Upper lobe of right lung (tissue), 1 donor: ENCODE results near the gene PTGES2. TPM values are rescaled to one million over a fixed set of nuclear protein-coding genes. Genes with fewer than 3 reads are reported as not detected.

Source experiments
- ATAC-seq: fragments of 200-7000 bp; cut with Tn5 transposase; one replicate; pipeline ENCODE4 v1.9.1; 2020; ENCODE audit warnings: mild to moderate bottlenecking, moderate library complexity
- DNase-seq: peaks from one replicate; pipeline ENCODE4 v3.0.0-alpha.2; 2020
- H3K27ac ChIP-seq: fragments of 200-600 bp; one replicate; pipeline ENCODE4 v1.8.0; 2022
- H3K27me3 ChIP-seq: fragments of 200-600 bp; one replicate; pipeline ENCODE4 v1.8.0; 2022; ENCODE audit warnings: mild to moderate bottlenecking
- H3K36me3 ChIP-seq: fragments of 200-600 bp; one replicate; pipeline ENCODE4 v1.8.0; 2022
- H3K4me1 ChIP-seq: fragments of 200-600 bp; one replicate; pipeline ENCODE4 v1.8.0; 2022
- H3K4me3 ChIP-seq: fragments of 200-600 bp; one replicate; pipeline ENCODE4 v1.8.0; 2022; ENCODE audit warnings: mild to moderate bottlenecking
- H3K9me3 ChIP-seq: fragments of 200-600 bp; one replicate; pipeline ENCODE4 v1.8.0; 2022
- CTCF ChIP-seq: fragments of 200-600 bp; IDR thresholded peaks from one replicate; pipeline ENCODE4 v1.8.0; 2022; ENCODE audit warnings: antibody characterized with exemption
- intact Hi-C: fragments of 100-400 bp; cut with DNase I; formaldehyde crosslinking; loops from one replicate; pipeline ENCODE4 v1.11.0; 2022
- total RNA-seq: library from RNA; stranded (reverse); fragmentation: NEBNext Ultra II Directional; extraction: Animal tissue kit (Norgen Biotek cat#: 25700); gene quantifications from one replicate; pipeline ENCODE4 v1.2.1, GENCODE V29; 2021
- donor health status: DM: no; HTN: yes; CAD: no; lungs with severe emphysema.

Gene PTGES2
- total RNA-seq, 1 donor from 2014 or later: 35.1 TPM

- no peaks in the 10 kb centered on the region for H3K27me3 ChIP-seq
- ATAC-seq (no peak), DNase-seq (no peak)
- H3K36me3 ChIP-seq: peaks cover 57% of the 10 kb centered on the region
- intact Hi-C loops: no loop called here
- no peak overlapping the region for H3K4me3 ChIP-seq
- no peak for TF ChIP-seq CTCF
- H3K27ac ChIP-seq: no peak overlapping the region
- peaks cover 6% of the 10 kb centered on the region for H3K4me1 ChIP-seq
- no peaks in the 10 kb centered on the region for H3K9me3 ChIP-seq
These were observed 19.1 kb downstream of the PTGES2 start for GRCh38 chr9:128108269-128109049.

GRCh38 chr9:128107468-128108268 lies 19.9 kb downstream of the PTGES2 start:
- ATAC-seq (no peak), DNase-seq (no peak)
- H3K4me1 ChIP-seq: peaks cover 11% of the 10 kb centered on the region
- no peaks in the 10 kb centered on the region for H3K27me3 ChIP-seq
- no peak for TF ChIP-seq CTCF
- H3K4me3 ChIP-seq: no peak overlapping the region
- H3K9me3 ChIP-seq: no peaks in the 10 kb centered on the region
- intact Hi-C loops: no loop called here
- peaks cover 65% of the 10 kb centered on the region for H3K36me3 ChIP-seq
- H3K27ac ChIP-seq: no peak overlapping the region

GRCh38 chr9:128106940-128107467 lies 20.5 kb downstream of the PTGES2 start:
- no peak overlapping the region for H3K4me3 ChIP-seq
- H3K27ac ChIP-seq: no peak overlapping the region
- H3K4me1 ChIP-seq: peaks cover 18% of the 10 kb centered on the region
- H3K9me3 ChIP-seq: no peaks in the 10 kb centered on the region
- intact Hi-C loops: no loop called here
- peaks cover 72% of the 10 kb centered on the region for H3K36me3 ChIP-seq
- H3K27me3 ChIP-seq: no peaks in the 10 kb centered on the region
- no peak for TF ChIP-seq CTCF
- DNase-seq (no peak), ATAC-seq (no peak)

- peaks cover 24% of the 10 kb centered on the region for H3K4me1 ChIP-seq
- intact Hi-C loops: no loop called here
- no peaks in the 10 kb centered on the region for H3K27me3 ChIP-seq
- TF ChIP-seq CTCF: no peak
- ATAC-seq (no peak), DNase-seq (no peak)
- H3K36me3 ChIP-seq: peaks cover 78% of the 10 kb centered on the region
- no peaks in the 10 kb centered on the region for H3K9me3 ChIP-seq
- no peak overlapping the region for H3K27ac ChIP-seq
- H3K4me3 ChIP-seq: no peak overlapping the region
These were observed 21.2 kb downstream of the PTGES2 start for GRCh38 chr9:128106181-128106939.

- no peak for TF ChIP-seq CTCF
- Histone ChIP-seq H3K4me3 (no peak overlapping the region), H3K9me3 (no peaks in the 10 kb centered on the region), H3K27ac (no peak overlapping the region), H3K36me3 (peaks cover 86% of the 10 kb centered on the region), H3K4me1 (peaks cover 31% of the 10 kb centered on the region), H3K27me3 (no peaks in the 10 kb centered on the region)
- DNase-seq (no peak), ATAC-seq (no peak)
- intact Hi-C loops: no loop called here
These were observed 21.9 kb downstream of the PTGES2 start for GRCh38 chr9:128105538-128106175.
